ENCODE measurements around the gene SNU13. TPM values are rescaled to one million over a fixed set of nuclear protein-coding genes. Genes with fewer than 3 reads are reported as not detected.

Gene SNU13
- total RNA-seq, 4 donors from 2014 or later = 79.7 to 115 (median 93.3) TPM

DNA sequence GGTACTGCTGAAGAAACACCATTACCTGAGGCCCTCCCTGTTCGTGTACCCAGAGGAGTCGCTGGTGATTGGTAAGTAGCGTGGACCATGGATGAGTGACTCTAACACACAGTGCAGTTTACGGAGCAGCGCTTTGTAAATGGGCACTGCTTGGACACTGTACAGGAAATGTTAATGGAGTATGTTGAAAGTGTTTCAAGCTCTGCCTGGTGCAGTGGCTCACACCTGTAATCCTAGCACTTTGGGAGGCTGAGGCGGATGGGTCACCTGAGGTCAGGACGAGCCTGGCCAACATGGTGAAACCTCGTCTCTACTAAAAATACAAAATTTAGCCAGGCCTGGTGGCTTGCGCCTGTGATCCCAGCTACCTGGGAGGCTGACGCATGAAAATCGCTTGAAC is 37.8 kb downstream of the SNU13 start:
- H3K27me3 ChIP-seq = no peaks in the 10 kb centered on the region
- H3K9me3 ChIP-seq = no peaks in the 10 kb centered on the region
- intact Hi-C loops (cut with DNase I) = no loop called here
- H3K4me3 ChIP-seq = no peak overlapping the region
- peaks cover 86 to 100% (median 96%) of the 10 kb centered on the region in 4 donors for H3K36me3 ChIP-seq
- 92% methylated on average over 11 of the region's 11 CpGs for WGBS
- DNase-seq (ENCODE audit: extremely low spot score) = no peak
- no peak overlapping the region for H3K27ac ChIP-seq (replicated peaks in 1 of 4)
- H3K4me1 ChIP-seq = no peaks in the 10 kb centered on the region
- TF ChIP-seq POLR2AphosphoS5 (IDR thresholded peaks at IDR 0.05) (no peak), POLR2A (IDR thresholded peaks at IDR 0.05; ENCODE audit: low read depth) (no peak), EP300 (IDR thresholded peaks at IDR 0.05) (no peak)
- TF ChIP-seq, protein P1, sequence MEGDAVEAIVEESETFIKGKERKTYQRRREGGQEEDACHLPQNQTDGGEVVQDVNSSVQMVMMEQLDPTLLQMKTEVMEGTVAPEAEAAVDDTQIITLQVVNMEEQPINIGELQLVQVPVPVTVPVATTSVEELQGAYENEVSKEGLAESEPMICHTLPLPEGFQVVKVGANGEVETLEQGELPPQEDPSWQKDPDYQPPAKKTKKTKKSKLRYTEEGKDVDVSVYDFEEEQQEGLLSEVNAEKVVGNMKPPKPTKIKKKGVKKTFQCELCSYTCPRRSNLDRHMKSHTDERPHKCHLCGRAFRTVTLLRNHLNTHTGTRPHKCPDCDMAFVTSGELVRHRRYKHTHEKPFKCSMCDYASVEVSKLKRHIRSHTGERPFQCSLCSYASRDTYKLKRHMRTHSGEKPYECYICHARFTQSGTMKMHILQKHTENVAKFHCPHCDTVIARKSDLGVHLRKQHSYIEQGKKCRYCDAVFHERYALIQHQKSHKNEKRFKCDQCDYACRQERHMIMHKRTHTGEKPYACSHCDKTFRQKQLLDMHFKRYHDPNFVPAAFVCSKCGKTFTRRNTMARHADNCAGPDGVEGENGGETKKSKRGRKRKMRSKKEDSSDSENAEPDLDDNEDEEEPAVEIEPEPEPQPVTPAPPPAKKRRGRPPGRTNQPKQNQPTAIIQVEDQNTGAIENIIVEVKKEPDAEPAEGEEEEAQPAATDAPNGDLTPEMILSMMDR (IDR thresholded peaks at IDR 0.05) = no peak

DNA sequence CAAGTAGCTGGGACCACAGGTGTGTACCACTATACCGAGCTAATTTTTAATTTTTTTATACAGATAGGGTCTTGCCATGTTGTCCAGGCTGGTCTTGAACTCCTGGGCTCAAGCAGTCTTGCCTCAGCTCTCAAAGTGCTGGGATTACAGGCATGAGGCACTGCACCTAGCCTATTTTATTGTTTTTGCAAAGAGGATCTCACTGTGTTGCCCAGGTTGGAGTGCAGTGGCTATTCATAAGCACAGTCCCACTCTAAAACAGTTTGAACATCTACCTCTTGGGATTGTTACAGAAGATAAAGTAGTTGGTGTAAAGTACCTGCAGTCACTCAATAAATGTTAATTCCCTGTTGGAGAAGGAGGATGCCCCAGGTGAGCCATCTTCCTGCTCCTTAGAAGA is 38.4 kb downstream of the SNU13 start:
- no peak for DNase-seq (ENCODE audit: extremely low spot score)
- WGBS = 77% methylated on average over 1 of the region's 1 CpG
- H3K27ac ChIP-seq (replicated peaks in 1 of 4) = no peak overlapping the region
- H3K4me1 ChIP-seq = no peaks in the 10 kb centered on the region
- peaks cover 85 to 100% (median 95%) of the 10 kb centered on the region in 4 donors for H3K36me3 ChIP-seq
- TF ChIP-seq EP300 (IDR thresholded peaks at IDR 0.05) (no peak), POLR2A (IDR thresholded peaks at IDR 0.05; ENCODE audit: low read depth) (no peak), POLR2AphosphoS5 (IDR thresholded peaks at IDR 0.05) (no peak)
- TF ChIP-seq, protein P1 (IDR thresholded peaks at IDR 0.05) = no peak
- H3K4me3 ChIP-seq = no peak overlapping the region
- no peaks in the 10 kb centered on the region for H3K27me3 ChIP-seq
- no peaks in the 10 kb centered on the region for H3K9me3 ChIP-seq
- intact Hi-C loops (cut with DNase I) = no loop called here

DNA sequence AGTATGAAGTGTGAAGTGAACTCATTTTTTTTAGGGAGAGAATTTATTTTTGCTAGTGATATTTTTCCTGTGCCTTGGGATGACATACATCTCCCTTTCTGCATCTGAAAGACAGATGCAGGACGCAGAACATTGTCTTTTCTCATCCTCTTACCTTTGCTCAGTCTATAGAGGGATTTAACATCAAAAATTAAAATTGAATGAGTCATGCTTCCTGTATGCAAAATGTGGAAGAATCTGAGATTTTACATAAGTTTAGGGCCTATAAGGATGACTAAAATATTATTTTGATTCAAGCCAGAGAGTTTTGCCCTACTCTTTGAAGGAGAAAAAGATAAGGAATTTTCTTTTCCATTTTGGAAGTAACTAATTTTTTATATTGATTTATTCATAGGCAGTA is 40.2 kb downstream of the SNU13 start:
- Histone ChIP-seq H3K4me1 (no peaks in the 10 kb centered on the region), H3K9me3 (no peaks in the 10 kb centered on the region), H3K36me3 (peaks cover 77 to 100% (median 93%) of the 10 kb centered on the region in 4 donors), H3K27me3 (no peaks in the 10 kb centered on the region), H3K4me3 (no peak overlapping the region), H3K27ac (replicated peaks in 1 of 4) (no peak overlapping the region)
- TF ChIP-seq, protein P1 (IDR thresholded peaks at IDR 0.05) = no peak
- TF ChIP-seq POLR2A (IDR thresholded peaks at IDR 0.05; ENCODE audit: low read depth) (no peak), EP300 (IDR thresholded peaks at IDR 0.05) (no peak), POLR2AphosphoS5 (IDR thresholded peaks at IDR 0.05) (no peak)
- 89% methylated on average over 1 of the region's 1 CpG for WGBS
- DNase-seq (ENCODE audit: extremely low spot score) = no peak
- intact Hi-C loops (cut with DNase I) = no loop called here

DNA sequence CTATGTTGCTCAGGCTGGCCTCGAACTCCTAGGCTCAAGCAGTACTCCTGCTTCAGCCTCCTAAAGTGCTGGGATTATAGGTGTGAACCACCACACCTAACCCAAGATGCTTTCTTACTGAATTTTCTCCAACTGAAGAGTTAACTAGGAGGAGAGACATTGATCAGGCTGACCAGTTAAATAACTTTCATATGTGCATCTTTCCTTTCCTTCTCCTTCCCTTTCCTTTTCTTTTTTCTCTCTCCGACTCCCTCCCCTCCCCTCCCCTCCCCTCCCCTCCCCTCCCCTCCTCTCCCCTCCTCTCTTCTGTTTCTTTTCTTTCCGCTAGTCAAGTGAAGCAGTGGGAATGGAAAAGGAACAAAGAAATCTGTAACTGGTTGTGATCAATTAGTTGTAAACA is 40.9 kb downstream of the SNU13 start:
- peaks cover 77 to 100% (median 93%) of the 10 kb centered on the region in 4 donors for H3K36me3 ChIP-seq
- intact Hi-C loops (cut with DNase I) = no loop called here
- H3K9me3 ChIP-seq = no peaks in the 10 kb centered on the region
- WGBS = 85% methylated on average over 3 of the region's 3 CpGs
- no peak overlapping the region for H3K4me3 ChIP-seq
- H3K27ac ChIP-seq (replicated peaks in 1 of 4) = no peak overlapping the region
- TF ChIP-seq, protein P1 (IDR thresholded peaks at IDR 0.05) = no peak
- TF ChIP-seq EP300 (IDR thresholded peaks at IDR 0.05) (no peak), POLR2AphosphoS5 (IDR thresholded peaks at IDR 0.05) (no peak), POLR2A (IDR thresholded peaks at IDR 0.05; ENCODE audit: low read depth) (no peak)
- DNase-seq (ENCODE audit: extremely low spot score) = no peak
- H3K27me3 ChIP-seq = no peaks in the 10 kb centered on the region
- no peaks in the 10 kb centered on the region for H3K4me1 ChIP-seq

Data from esophagus muscularis mucosa (tissue), 4 donors.